Retina (tissue), 1 donor: Measurements from ENCODE around the gene RNPEPL1.
"Not testable (repeated sequence)": the region's sequence is repeated elsewhere in the genome, so short reads cannot be mapped to it uniquely, and the experiment has no call there.

Source experiments
- DNase-seq: peaks from one replicate; pipeline ENCODE4 v3.0.0-alpha.2; 2016

RNPEPL1 gene

GRCh38 chr2:240567872-240568677 is at the start of gene RNPEPL1:
TSS of gene RNPEPL1 (plus strand) at chr2:240568484. CDS start at chr2:240568587, 103 bp downstream.
- DNase-seq, result peak; percentile 74

DNA sequence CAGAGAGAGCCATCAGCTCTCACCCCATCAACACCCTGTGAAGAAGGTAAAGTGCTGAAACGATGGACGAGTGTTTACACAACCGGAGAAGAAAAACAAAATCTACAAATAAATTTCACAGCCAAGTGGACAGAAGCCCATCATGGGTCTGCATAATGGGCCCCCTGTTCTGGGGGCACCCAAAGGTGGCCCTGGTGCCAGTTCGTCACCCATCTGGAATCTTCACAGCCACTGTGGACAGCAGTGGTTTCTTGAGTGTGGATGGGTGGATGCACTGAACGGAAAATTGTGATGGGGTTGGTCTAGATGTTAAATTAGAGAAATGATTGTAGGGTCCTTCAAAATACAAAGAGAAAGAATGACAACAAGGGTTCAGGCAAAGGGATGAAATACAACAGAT is 49.3 kb upstream of the RNPEPL1 start:
- DNase-seq, result no peak

- peak; percentile 39 for DNase-seq
These were observed 48.7 kb upstream of the RNPEPL1 start for GRCh38 chr2:240519396-240520129.

GRCh38 chr2:240520130-240520973 is 47.9 kb upstream of the RNPEPL1 start:
- DNase-seq, result peak; percentile 51

DNA sequence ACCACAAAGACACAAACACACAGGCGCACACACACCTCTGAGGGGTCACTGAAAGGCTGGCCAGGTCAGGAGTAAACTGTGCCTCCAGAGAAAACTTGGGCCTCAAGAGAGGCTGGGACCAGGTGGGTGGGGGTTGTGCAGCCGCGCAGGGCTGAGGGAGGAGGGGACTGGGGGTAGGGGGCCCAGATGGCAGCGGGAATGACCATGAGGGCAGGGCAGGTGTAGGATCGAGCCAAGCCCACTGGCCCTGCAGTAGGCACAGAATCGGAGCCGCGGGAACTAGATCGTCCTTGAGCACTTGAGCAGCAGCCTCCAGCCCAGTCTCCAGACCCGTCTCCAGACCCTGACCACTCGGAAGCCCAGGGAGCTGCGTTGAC is 47.3 kb upstream of the RNPEPL1 start:
- no peak for DNase-seq

DNA sequence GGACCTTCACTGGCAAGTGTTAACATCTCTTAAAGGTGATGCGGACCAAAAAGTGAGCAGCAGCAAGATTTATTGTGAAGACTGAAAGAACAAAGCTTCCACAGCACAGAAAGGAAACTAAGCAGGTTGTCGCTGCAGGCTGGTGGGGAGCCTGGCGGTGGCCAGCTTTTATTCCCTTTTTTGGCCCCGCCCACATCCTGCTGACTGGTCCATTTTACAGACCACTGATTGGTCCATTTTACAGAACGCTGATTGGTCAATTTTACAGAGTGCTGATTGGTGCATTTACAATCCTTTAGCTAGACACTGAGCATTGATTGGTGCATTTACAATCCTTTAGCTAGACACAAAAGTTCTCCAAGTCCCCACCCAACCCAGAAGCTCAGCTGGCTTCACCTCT is 46.4 kb upstream of the RNPEPL1 start:
- DNase-seq, result not testable (repeated sequence)

- DNase-seq, result no peak
These were observed 45.9 kb upstream of the RNPEPL1 start for GRCh38 chr2:240522406-240522805.

GRCh38 chr2:240523451-240524281 is 44.6 kb upstream of the RNPEPL1 start:
- DNase-seq, result no peak

GRCh38 chr2:240524963-240525718 is 43.1 kb upstream of the RNPEPL1 start:
- DNase-seq, result no peak

DNA sequence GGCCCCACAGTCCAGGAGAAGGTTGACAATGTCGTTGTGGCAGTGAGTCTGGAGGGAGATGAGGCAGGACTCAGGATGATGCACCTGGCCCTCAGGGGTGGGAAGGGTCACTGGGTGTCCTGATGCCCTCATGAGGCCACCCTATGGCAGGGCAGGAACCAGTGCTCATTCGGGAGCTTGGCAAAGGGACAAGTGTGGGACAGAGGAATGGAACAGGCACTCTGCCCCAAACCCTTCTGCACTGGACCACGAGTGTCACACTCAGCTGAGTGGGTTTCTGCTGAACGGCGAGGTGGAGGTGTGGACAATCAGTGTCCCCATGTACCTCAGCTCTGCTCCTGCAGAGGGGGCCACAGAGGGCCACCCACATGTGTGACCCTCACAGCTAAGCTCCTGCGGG is 42.5 kb upstream of the RNPEPL1 start:
- DNase-seq, result no peak

DNA sequence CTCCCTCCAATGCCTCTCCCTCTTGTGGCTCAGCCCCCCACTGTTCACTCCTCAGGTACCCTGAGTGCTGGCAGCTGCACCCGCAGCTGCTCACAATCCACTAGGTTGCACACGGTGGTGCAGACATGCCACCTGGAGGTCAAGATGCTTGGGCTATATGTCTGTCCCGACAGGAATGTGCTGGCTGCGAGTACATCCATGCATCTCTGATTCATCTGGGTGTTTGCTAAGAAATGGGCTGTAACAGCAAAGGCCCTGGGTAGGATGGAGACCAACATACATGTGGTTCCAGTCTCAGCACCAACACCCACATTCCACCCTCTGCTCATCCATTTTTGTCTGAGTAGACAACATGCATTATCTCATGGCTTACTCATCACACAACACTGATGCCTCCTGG is 41.8 kb upstream of the RNPEPL1 start:
- no peak for DNase-seq

DNA sequence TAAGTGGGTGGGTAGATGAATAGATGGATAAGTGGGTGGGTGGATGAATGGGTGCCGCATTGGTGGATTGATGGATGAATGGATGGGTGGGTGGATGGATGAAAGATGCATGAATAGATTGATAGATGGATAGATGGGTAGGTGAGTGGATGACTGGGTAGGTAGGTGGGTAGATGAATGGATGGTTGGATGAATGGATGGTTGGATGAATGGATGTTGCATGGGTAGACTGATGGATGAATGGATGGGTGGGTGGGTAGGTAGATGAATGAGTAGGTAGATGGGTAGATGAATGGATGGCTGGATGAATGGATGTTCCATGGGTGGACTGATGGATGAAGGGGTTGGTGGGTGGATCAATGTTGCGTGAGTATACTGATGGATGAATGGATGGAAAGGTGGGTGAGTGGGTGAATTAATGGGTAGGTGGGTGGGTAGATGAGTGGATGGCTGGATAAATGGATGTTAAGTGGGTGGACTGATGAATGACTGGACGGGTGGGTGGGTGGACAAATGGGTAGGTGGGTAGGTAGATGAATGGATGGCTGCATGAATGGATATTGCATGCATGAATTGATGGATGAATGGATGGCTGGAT is 41.0 kb upstream of the RNPEPL1 start:
- DNase-seq, result no peak

- DNase-seq, result no peak
These were observed 39.8 kb upstream of the RNPEPL1 start for GRCh38 chr2:240528406-240529040.

- no peak for DNase-seq
These were observed 38.8 kb upstream of the RNPEPL1 start for GRCh38 chr2:240529344-240529999.

DNA sequence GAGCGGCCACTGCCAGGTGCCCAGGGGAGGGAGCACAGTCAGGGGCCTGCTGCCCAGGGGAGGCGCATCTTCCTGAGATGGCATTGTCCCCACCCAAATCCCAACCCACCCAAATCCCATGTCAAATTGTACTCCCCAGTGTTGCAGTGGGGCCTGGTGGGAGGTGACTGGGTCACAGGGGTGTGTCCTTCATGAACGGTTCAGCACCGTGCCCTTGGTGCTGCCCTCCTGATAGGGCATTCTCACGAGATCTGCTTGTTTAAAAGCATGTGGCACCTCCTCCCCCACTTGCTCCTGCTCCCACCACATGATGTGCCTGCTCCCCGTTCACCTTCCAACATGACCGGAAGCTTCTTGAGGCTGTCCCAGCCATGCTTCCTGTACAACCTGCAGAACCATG is 38.1 kb upstream of the RNPEPL1 start:
- DNase-seq, result no peak

DNA sequence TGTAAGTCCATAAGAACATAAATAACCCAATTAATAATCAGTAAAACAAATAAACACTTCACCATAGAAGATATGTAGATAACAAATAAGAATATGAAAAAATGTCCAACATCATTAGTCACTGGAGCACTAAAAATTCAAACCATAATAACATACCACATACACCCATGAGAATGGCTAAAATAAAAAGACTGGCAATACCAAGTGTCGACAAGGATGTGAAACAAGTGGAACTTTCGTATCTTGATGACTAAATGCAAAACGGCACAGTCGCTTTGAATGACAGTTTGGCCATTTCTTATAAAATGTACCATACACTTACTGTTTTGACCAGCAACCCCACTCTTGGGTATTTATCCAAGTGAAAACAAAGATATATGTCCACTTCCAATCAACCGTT is 37.2 kb upstream of the RNPEPL1 start:
- no peak for DNase-seq

DNA sequence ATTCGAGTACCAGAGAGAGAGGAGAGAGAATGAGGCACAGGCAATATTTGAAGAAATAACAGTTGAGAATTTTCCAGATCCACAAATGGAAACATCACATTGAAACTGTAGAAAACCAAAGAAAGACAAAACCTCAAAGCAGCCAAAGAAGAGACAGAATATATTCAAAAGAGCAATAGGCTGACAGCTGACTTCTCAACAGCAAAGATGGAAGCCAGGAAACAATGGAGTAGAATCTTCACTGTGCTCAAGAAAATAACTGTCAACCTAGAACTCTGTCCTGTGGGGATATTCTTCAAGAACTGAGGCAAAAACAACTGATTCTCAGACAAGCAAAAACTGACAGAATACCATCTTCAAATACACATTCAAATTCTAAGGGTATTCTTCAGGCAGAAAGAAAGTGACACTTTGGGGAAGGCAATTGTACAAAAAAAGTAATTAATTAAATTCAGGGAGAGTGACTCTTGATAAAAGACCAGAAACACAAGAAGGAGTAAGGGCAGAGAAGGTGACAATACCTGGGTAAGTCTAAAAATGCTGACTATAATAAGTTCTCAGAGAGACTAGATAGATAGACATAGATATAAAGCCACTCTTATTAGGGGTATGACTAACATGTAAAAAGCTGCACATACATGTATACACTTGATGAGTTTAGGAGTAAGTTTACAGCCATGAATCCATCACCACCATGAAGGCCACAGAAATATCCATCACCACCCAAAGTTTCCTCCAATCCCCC is 36.1 kb upstream of the RNPEPL1 start:
- DNase-seq, result no peak

- DNase-seq, result no peak
These were observed 30.1 kb upstream of the RNPEPL1 start for GRCh38 chr2:240538031-240538780.

DNA sequence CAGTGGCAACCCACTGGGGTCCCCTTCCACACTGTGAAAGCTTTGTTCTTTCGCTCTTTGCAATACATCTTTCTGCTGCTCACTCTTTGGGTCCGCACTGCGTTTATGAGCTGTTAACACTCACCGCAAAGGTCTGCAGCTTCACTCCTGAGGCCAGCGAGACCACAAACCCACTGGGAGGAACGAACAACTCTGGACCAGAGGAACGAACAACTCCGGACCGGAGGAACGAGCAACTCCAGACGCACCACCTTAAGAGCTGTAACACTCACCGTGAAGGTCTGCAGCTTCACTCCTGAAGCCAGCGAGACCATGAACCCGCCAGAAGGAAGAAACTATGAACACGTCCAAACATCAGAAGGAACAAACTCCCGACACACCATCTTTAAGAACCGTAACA is 29.2 kb upstream of the RNPEPL1 start:
- not testable (repeated sequence) for DNase-seq
